GM19239 (cell line): ENCODE data around the gene PDK1.
"Not testable (repeated sequence)": the region's sequence is repeated elsewhere in the genome, so short reads cannot be mapped to it uniquely, and the experiment has no call there.

ENCODE experiments used
- DNase-seq: peaks from one replicate; pipeline ENCODE4 v3.0.0; 2011; ENCODE audit warnings: low spot score; ENCODE audit not compliant: insufficient read length
- FAIRE-seq: peaks from 2 replicates; lab custom pipeline; 2011; peaks lifted over from hg19 to GRCh38; lab: Jason Lieb, UNC

PDK1 gene

DNA sequence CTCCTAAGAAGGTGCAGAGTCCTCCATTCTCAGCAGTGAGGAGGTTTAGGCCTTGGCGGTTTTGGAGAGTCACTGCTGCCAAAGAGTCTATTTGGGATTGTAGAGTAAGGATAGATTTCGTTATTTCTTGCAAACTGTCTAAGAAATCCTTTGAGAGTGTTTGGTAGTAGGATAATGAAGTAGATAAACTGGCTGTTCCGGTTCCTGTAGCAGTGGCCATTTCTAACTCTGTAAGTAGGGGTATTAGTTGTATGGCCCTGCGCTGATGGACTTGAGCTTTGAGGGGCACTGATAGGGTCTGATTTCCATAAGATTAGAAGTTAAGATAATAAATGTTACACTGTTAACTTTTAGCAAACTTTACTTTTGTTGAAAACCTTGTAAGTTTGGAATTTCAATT is 35.5 kb downstream of the PDK1 start:
- not testable (repeated sequence) for DNase-seq

DNA sequence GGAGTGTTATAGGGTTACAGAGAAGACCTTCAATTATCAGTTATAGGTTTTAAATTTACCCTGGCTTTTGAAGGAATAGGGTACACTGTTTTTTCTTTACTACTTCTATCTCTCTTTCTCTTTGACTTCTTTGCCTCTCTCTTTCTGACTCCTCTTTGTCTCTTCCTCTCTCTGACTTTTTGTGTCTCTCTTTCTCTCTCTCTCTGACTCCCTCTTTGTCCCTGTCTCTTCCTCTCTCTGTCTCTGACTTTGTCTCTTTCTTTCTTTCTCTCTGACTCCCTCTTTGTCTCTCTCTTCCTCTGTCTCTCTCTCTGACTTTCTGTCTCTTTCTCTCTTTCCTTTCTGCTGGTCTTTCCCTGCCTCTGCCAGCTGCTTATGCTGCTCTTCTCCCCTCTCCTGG is 36.3 kb downstream of the PDK1 start:
- not testable (repeated sequence) for FAIRE-seq, DNase-seq

More for the DNA sequence above, 35.5 kb downstream of the PDK1 start:
- FAIRE-seq = not testable (repeated sequence)

DNA sequence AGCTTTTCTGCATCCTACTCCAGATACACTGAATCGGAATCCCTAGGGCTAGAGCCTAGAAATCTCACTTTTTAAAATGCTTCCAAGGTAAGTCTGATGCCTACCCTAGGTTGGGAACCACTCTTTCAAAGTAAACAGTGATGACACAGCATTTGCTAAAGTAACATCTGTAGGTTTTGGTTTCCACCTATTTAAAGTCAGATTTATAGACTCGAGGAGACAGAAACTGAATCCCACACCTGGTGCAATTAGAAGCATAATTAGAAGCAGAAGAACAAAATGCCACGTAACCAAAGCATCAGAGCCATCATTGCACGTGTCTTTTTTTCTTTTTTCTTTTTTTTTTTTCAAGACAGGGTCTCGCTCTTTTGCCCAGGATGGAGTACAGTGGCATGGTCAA is 40.9 kb downstream of the PDK1 start:
- FAIRE-seq (peak; percentile 63), DNase-seq (no peak)

DNA sequence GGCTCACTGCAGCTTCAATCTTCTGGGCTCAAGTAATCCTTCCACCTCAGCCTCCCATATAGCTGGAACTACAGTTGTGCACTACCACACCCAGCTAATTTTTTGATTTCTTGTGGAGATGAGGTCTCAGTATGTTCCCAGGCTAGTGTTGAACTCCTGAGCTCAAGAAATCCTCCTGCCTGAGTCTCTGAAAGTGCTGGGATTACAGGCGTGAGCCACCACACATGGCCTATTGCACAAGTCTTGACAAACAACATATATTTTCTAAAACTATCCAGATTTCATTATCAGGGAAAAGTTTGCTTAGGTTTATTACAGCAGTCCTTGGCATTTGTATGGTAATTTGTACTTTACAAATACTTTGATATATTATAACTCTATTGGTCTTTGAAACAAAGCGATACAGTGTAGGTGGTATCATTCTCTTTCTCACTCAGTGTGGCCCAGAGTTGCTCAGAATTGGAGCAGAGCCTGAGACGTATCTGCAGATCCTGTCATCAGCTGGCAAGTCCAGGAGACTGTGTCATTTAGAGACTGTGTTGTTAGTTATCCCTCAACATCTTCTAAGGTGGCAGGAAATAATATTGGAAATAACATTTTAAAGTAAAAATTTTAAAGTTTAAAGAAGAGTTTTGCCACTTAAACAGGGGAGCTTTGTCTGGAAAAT is 41.4 kb downstream of the PDK1 start:
- DNase-seq (no peak), FAIRE-seq (no peak)

DNA sequence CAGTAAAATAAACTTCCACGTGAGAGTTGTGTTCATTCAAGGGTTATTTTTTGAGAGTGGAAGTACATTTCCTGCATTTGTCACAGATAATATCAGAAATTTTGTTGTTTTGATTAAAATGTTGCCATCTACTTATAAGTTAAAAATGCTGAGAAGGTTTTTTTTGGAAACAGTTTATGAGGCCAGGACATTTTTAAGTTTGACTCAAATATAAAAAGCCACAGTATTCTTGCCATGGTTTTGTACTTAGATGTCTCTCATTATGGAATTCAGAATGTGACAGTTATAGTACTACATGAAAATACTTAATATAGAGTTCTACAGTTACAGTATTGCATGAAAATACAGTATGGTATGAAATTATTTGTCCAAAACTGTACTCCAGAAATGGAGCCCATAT is 44.1 kb downstream of the PDK1 start:
- no peak for DNase-seq
- no peak for FAIRE-seq

DNA sequence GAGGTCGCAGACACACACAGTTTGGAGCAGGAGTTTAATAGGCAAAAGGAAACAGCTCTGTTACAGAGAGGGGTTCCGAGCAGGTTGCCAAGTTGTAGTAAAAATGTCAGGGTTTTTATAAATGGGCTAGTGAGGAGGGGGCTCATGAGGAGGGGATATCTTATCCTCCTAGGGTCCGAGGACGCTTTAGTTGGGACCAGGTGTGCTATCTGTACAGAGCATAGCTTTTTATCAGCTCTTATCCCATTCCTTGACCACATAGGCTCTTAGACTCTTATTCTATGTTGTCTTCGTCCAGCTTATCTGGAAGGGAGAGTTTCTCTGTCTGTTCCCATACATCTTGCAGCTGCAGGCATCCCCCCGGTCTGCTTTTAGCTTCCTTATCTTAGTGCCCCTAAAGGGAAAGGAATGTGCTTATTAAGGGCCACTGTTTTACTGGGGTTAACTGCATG is 44.7 kb downstream of the PDK1 start:
- no peak for DNase-seq
- FAIRE-seq = no peak

DNA sequence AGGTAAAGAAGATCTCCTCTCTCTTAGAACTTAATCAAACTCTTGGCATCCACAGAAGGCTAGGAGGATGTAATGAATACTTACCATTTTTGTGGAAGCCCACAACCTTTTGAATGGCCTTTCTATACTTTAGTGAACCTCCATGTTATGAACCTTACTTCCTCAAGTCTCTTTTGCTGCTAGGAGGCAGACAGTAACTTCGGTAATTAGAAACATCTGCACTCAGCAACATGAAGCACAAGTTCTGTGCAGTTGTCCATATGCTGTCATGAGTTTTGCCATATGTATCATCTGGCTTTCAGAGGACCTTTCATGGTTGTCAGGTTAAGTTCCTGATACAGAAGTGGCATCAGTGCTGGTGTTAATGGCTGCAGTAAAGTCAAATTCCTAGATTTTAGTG is 50.4 kb downstream of the PDK1 start:
- DNase-seq (no peak), FAIRE-seq (no peak)

DNA sequence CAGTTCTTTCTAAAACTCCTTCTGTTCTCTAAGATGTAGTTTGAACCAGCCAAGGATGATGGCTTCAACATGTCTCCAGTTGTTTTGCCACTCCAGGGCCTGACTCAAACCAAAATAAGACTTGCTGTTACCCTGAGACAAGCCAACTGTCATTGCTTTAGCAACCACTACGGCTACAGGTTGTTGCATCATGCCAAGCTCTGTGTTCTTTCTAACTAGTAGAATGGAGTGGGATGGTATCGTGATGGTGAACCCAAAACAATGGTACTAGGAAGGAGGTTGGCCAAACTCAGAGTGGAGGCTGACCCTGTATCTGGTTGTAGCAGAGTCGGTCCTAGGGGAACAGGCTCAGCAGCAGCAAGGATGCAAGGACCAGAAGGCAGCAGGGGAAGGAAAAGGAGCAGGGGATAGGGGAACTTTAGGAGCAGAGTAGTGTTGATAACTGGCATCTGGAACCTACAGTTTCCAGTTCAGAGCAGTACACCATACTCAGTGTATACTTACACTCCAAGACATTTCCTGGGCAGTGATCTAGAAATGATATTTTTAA is 51.6 kb downstream of the PDK1 start:
- DNase-seq = no peak
- no peak for FAIRE-seq

DNA sequence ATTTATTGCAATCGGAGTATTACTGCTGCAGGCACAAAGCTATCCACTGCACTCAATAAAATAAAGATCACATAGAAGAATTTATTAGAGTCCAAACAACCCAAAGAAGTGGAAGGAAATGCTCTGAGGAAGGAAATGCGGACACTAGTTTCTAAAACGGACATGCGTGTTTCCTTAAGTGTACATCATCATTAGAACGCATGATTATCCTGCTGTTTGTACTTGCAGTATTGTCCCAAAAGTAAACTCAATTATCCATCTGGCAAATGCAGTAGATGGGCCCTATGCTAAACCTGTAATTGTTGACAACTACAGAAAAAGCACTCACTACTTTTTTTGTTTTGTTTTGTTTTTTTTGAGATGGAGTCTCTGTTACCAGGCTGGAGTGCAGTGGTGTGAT is 53.6 kb downstream of the PDK1 start:
- FAIRE-seq (no peak), DNase-seq (no peak)

DNA sequence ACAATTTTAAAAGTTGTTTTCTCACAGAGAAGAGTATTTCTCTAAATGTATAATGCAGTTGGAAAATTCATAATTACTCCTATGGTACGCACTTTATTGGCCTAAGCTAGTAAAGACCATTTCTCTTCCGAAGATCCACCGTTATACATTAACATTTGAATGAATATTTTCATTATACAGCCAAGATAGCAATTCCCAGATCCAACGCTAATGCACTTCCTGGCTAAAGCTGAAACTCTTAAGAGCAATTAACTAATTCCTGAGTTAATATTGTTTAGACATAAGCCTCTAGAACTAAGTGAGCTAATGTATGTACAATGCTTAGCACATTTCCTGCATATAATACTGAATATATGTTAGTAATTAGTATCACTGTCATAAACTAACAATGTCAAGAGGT is 56.2 kb downstream of the PDK1 start:
- DNase-seq (no peak), FAIRE-seq (no peak)

DNA sequence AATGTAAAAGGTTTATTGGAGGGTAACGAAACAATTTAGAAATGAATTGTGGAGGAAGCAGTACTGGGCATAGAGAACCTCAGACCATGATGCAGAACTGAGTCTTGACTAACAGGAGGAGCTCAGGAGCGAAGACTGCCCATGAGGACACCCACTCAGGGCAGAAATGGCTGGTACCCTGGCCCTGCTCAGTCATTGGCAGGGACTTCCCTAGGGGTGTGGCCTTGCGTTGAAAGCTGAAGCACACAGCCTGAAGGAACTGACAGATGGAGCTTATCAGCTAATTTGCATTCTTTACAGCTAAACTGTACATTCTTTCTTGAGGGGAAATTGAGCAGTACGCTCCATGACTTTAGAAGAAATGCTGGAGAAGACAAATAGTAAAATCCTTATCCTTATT is 57.1 kb downstream of the PDK1 start:
- DNase-seq (no peak), FAIRE-seq (no peak)

DNA sequence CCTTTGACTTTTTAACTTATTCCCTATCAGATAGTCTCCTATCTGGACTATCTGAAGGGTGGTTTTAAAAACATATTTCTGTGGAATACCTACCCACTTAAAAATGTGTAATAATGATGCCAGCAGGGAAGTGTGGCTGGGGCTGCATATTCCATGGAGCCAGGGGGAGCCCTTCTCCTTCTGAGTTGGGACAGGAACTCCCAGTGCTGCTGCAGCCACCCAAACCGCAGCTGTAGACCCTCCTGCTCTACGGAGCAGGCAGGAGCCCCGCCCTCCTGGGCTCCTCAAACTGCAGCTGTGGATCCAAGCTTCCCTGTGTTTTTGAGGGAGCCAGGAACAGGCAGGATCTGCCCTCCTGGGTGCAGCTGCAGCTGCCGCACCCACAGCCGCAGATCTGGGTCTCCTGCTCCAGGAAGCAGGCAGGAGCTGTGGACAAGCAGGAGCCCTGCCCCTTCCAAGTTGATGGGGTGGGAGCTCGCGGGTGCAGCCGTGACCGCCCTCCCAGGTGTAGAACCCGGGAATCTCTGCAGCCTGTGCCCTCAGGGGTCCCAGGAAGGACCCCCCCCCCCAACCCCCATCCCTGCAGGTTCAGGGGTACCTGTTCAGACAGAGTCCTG is 57.8 kb downstream of the PDK1 start:
- FAIRE-seq = no peak
- no peak for DNase-seq

DNA sequence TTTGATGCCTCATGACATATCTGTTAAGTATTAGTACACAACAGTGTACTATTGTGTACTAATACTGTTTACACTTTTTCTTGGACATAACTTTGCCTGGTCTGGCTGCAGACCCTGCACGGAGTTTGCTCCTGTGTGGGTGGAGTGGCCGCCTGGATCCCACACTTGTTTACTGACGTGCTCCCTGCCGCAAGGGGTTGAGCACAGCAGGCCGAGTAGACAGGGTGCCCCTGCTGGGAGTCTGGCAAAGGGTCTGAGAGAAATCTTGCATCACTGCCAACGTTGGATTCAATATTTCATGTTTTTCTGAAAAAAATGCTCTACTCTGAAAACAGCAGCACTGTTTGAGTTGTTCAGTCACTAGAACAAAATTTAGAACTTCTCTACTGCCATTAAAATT is 59.0 kb downstream of the PDK1 start:
- no peak for FAIRE-seq

DNA sequence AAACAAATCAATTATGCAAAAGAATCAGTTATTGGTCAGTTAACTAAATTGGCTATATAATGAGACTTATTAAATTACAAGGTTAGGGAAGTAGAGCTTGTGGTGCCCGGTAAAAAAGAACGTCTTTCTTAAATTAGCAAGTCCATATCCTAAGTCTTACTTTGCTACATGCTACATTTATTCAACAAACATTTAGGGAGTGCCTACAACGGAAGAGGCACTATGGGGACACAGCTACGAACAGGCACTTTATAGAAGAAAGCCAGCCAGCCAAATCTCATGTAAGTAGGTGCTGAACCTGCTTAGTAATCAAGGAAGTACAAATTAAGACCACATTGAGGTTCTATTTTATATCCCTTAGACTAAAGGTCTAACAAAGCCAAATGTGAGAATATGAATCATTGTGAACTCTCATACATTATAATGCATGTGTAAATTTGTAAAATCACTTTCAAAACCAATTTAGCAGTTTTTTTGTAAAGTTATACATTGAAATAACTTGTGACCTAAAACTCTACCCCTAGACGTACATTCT is 59.9 kb downstream of the PDK1 start:
- FAIRE-seq = no peak
- DNase-seq = no peak

More for the DNA sequence above, 59.0 kb downstream of the PDK1 start:
- no peak for DNase-seq

DNA sequence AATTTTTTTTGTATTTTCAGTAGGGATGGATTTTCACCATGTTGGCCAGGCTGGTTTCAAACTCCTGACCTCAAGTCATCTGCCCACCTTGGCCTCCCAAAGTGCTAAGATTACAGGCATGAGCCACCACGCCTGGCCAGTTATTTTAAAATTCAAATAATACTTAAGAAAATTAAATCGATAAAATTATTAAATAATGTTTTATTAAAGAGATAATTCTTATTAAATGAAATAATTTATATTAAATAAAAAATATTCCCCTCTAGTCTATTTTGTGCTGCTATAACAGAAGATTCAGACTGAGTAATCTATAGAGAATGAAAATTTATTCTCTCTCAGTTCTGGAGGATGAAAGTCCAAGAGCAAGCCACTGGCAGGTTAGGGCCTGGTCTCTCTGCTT is 61.2 kb downstream of the PDK1 start:
- DNase-seq (no peak), FAIRE-seq (no peak)

DNA sequence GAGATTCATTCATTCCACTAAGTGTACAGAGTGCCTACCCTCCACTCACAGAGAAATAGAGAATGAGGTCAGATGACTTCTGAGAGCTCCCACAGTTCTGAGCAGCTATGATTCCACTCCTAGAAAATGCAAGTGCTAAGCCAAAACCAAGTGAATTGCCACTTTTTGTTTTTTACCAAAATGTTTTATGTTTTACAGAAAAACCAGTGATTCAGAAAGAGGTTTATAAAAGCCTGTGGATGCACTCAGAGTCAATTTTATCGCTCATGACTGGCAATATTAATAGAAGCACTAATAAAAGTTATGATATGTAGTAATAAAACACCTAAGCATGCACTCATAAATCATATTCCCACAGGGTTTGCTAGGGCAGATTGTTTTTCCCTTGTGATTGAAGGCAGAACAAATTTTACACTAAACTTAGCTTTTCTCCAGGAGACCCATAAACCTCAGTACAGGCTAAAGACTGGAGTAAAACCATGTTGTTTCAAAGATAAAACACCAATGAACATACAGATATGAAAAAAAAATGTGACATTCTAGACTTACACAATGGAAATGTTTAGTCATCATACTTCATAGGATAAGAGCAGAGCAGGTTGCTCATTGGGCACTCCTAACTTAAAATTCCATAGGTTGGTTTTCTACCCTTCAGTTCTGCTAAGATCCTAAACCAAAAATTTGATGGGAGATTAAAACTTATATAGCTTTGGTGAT is 67.5 kb downstream of the PDK1 start:
- FAIRE-seq (no peak), DNase-seq (no peak)

DNA sequence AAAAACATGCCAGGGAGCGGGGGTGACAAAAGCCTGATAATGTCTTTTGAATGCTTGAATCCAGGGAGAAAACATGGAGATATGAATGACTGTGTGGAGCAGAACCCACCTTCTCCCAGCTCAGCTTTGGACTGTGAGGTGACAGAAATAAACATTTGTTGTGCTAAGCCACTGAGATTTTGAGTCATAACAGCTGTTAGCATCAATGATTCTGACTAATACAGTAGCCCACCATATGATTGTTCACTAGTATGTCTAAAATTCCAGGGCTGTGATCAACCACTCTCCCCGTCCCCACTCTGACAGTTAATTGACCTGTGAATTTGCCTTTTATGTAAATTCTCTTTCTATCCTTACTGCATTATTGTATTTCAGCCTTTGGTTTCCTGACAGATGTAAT is 69.1 kb downstream of the PDK1 start:
- DNase-seq (no peak), FAIRE-seq (no peak)

DNA sequence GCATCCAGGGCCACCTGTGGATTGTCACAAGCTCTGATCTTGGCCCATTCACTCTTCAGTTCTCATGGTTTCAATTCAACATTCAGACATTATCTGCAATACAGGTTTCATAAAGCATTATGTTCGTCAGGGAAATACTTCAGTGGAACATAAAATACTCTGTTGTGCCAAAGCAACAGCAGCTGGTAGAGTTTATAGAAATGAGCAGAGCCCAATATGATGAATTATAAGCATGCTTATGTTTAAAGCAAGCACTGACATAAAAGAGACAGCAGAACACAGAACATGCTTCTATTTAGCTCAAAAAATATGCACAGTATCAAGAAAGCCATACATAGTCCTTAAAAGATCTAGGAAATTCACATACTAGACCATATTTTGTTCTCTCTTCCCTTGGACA is 71.3 kb downstream of the PDK1 start:
- FAIRE-seq (no peak), DNase-seq (no peak)

DNA sequence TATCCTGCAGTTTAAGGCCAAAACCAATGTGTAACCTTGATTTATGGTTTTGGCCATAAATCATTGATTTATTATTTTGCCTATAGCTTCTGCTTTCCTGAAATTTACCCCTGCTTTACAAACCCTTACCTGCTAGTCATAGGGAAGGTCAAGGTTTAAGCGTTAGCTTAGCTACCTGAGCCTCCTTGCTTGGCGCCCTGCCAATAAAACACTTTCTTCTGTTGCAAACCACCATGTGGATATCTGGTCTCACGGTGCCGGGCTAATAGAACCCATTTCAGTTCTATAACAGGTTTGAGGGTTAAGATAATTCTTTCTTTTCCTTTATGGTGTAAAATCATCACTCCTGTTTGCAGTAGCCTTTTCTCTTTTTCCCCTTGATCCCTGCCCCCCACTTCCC is 72.2 kb downstream of the PDK1 start:
- FAIRE-seq = no peak
- no peak for DNase-seq

DNA sequence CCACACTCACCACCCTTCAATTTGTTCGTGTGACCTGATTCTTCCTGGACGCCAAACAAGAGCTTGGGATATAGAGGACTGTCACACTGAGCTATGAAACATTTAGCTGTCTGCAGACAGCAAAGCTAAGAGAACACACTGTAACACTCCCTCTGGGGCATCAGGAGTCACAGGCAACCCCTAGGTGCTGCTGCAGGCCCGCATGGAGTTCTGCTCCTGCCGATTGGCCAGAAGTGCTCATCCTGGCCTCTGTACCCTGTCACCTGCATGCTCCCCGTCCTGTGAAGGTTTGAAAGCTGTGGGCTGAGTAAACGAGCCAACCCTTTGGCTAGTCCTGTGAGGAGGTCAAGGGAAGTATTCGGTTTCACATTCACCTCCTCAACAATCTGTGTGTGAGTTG is 73.7 kb downstream of the PDK1 start:
- FAIRE-seq = no peak
- no peak for DNase-seq

DNA sequence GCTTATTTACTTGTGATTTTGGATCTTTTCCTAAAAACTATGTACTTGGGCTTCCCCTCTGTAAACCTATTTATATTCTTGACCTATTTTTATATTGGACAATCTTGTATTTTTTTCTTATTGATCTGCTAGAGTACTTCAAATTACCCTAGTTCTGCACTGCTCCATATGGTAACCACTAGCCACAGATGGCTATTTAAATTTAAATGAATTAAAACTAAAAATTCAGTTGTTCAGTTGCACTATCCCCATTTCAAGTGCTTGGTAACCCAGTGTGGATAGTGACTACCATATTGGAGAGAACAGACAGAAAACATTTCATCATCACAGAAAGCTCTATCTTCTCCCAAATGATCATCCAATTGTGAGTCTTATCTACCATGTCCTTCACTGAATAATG is 74.3 kb downstream of the PDK1 start:
- FAIRE-seq = no peak
- DNase-seq = no peak
